GM10266 (cell line): ENCODE data around the gene ACAT2.
"Not testable (repeated sequence)": the region's sequence is repeated elsewhere in the genome, so short reads cannot be mapped to it uniquely, and the experiment has no call there.

Experiments
- DNase-seq: peaks from one replicate; pipeline ENCODE4 v3.0.0; 2012; ENCODE audit errors: extremely low spot score
- TF ChIP-seq, protein P1 (sequence below): IDR thresholded peaks from 2 replicates; pipeline ENCODE4 v1.5.1; 2012; ENCODE audit warnings: mild to moderate bottlenecking, low read depth; ENCODE audit not compliant: control insufficient read depth, insufficient read depth; ENCODE audit errors: missing control alignments

The ACAT2 gene

GRCh38 chr6:159736908-159737307 lies 24.9 kb upstream of the ACAT2 start:
- TF ChIP-seq, protein P1, sequence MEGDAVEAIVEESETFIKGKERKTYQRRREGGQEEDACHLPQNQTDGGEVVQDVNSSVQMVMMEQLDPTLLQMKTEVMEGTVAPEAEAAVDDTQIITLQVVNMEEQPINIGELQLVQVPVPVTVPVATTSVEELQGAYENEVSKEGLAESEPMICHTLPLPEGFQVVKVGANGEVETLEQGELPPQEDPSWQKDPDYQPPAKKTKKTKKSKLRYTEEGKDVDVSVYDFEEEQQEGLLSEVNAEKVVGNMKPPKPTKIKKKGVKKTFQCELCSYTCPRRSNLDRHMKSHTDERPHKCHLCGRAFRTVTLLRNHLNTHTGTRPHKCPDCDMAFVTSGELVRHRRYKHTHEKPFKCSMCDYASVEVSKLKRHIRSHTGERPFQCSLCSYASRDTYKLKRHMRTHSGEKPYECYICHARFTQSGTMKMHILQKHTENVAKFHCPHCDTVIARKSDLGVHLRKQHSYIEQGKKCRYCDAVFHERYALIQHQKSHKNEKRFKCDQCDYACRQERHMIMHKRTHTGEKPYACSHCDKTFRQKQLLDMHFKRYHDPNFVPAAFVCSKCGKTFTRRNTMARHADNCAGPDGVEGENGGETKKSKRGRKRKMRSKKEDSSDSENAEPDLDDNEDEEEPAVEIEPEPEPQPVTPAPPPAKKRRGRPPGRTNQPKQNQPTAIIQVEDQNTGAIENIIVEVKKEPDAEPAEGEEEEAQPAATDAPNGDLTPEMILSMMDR = no peak
- DNase-seq = no peak

- TF ChIP-seq, protein P1 = no peak
- DNase-seq = no peak
Observed at GRCh38 chr6:159739341-159739740, 22.5 kb upstream of the ACAT2 start.

DNA sequence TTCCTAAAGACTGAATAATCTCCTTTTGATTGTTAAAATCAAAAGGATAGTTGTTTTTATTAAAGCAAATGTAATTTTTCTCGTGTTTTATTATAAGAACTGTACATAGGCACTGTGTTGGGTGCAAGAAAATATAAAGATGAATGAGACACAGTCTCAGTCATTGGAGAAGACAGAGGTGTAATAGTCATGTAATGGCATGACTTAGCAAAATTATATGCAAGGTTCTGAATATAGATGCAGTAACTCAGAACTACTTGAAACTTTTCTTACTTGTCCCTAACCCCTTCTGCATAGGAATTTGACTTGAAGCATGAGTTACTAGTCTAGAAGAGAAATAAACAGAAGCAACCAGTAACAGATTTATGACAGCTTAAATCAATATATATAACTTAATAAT lies 19.7 kb upstream of the ACAT2 start:
- DNase-seq = no peak
- TF ChIP-seq, protein P1 = no peak

GRCh38 chr6:159745081-159745480 lies 16.8 kb upstream of the ACAT2 start:
- TF ChIP-seq, protein P1 = no peak
- no peak for DNase-seq

DNA sequence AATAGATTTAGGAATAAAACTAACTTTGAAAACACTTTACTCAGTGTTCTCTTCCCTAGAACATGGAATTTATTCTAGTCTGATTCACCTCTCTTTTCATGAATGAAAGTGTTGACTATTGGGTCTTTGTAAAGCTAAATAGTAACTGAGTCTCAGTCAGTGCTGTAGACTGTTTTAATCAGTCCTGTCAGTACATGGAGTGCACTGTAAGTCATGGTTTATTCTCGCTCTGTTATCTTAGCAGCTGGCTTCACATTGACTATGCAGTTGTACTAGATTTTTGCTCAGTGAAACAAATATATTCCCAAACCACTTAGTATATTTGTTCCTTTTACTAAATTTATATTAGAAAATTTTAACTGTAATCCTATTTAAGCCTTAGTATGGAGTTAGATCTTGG lies 15.1 kb upstream of the ACAT2 start:
- DNase-seq = no peak
- TF ChIP-seq, protein P1 = no peak

DNA sequence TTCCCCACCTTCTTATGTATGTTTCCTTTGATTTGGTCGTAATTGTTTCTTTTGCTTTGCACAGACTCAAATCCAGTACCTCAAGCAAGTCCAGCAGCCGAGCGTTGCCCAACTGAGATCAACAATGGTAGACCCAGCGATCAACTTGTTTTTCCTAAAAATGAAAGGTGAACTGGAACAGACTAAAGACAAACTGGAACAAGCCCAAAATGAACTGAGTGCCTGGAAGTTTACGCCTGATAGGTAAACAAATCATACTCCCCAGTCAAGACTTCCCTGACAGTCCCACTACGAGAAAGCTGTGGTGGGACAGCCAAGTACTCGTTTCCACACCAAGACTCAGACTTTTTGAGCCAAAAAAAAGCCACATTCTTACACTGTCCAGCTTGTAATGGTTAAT lies 13.7 kb upstream of the ACAT2 start:
- not testable (repeated sequence) for DNase-seq

- DNase-seq = no peak
- TF ChIP-seq, protein P1 = no peak
Observed at GRCh38 chr6:159751448-159751847, 10.4 kb upstream of the ACAT2 start.
